HG03060 (cell line): Measurements from ENCODE around the gene SRC.

Experiments used
- ATAC-seq: cut with Tn5 transposase; IDR thresholded peaks from one replicate; pipeline ENCODE4 v1.9.1; 2021; ENCODE audit warnings: low read depth, moderate number of reproducible peaks; ENCODE audit not compliant: unreplicated experiment

The SRC gene

DNA sequence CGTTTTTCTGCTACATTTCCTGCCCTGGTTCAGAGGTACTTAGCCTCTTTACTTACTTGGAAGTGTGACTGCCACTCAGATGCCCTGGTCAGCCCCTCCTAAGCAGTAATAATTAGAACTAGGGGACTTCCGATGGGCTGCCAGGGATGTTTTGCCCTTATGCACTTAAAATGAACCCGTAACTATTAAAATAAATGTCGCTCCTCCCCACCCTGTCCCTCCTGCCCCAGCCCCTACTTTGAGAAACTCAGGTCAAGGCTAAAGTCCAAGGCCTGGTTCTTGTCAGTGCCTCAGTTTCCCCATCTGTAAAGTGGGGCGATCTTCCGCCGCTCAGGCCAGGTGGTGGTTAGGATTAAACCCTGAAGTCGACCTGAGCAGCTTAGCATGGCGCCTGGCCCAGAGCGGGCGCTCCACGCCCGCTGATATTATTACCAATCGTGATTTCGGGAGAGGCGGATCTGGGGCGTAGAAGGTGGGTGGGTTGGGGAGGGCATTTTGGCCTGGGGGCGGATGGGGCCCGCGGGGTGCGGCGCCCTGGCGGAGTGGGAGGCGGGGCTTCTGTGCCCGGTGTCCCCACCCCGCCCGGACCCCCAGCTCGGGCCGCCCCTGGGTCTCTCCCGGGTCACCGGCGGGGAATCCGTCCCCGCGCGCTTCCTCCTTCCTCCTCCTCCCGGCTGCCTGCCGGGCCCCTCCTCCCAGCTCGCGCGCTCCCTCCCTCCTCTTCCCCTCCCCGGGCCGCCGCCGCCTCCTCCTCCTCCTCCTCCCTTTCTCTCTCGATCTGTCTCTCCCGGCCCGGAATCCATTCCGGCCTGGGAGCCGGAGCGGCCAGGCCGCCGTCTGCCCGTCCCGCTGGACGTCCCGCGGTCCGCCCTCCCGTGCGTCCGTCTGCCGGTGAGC is at the start of gene SRC:
TSS of gene SRC (plus strand) at position 802 of the 897 bp plus-strand sequence. CDS start 38,014 bp downstream, outside the sequence.
- no peak for ATAC-seq

DNA sequence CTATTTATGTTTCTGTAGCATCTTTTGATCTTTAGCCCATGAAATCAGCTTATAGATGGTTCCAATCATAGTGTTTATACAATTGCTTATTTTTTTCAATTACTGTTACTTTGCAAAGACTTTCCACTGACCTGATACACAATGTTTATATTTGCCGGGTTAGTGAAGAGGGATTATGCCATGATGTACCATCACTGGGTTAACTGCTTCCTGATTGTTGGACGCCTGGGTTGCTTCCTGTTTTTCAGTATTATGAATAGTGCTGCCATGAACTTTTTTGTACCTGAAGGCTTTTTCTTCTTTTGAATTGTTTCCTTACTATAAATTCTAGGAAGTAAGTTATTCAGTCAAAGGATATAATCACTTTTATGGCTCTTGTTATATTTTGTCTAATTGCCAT is 49.6 kb upstream of the SRC start:
- no peak for ATAC-seq

DNA sequence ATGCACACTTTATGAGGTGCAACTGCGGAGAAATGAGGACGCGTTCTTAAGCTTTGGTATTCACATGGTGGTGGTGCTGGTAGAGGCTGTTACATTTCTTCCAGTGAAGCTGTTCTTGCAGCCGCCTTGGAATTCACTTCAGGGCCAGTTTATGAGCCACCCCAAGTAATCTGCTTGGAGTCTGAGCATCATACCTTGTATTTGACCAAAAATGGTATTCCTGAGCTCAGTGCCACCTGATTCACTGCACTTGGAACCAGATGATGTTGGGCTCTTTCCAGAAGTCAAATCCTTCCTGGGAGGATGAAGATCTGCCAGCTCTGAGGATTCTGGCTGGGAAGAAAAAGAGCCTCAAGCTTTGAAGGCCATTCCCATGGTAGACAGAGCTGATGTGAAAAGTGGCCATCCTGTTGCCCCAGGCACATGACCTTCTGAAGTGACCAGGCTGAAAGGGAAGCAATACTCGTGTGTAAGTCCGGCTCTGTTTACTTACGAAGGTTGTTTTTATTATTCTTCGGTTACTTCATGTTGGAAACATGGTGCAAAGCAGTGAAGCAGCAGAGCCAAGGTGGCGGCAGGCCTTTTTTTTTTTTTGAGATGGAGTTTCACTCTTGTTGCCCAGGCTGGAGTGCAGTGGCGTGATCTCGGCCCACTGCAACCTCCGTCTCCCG is 48.7 kb upstream of the SRC start:
- no peak for ATAC-seq

DNA sequence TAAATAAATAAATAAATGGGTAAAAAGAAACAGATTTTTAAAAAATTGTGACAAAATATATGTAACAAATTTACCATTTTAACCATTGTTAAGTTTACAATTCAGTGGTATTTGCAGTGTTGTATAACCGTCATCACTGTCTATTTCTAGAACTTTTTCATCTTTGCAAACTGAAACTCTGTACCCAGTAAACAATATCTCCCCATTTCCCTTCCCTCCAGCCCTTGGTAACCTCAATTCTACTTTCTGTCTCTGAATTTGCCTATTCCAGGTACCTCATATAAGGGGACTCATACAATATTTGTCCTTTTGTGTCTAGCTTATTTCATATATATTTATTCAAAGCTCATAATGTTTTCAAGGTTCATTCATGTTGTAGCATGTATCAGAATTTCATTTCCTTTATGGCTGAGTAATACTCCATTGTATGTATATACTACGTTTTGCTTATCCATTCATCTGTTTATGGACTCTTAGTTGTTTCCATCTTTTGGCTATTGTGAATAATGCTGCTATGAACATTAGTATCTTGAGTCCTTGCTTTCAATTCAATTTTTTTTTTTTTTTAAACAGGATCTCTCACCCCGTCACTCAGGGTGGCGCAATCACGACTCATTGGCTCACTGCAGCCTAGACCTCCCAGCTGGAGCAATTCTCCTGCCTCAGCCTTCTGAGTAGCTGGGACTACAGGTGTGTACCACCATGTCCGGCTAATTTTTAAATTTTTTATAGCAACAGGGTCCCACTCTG is 47.6 kb upstream of the SRC start:
- no peak for ATAC-seq

DNA sequence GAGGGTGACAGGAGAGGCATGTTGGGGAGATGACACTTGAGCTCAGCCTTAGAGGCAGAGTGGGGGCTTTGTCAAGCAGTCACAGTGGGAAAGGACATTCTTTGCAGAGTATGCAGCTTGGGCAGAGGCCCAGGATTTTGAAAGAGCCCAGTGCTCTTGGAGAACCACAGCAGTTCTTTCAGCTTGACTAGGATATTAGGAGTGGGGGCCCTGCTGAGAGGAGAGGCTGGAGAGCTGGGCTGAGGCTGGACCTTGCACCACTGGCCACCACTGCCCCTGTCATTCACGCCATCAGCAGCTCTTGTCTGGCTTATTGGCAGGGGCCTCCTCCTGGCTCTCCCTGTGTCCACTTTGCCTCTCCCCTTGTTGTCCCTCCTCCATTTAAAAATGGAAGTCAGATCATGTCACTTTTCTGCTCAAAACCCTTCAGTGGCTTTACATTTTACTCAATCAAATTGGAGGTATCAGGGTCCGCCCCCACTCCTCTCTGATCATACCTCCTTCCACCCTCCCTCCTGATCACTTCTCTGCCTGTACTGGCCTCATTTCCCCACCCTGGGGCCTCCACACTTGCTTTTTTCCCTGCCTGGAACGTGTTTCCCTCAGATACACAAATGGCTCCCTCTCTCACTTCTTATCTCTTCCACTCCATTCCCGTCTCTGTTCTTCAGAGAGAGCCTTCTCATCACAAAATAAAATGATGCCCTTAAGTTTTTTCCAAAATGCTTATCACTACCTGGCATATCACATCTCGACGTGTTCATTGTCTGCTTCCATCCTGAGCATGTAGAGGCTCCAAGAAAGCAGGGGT is 46.0 kb upstream of the SRC start:
- ATAC-seq: no peak

DNA sequence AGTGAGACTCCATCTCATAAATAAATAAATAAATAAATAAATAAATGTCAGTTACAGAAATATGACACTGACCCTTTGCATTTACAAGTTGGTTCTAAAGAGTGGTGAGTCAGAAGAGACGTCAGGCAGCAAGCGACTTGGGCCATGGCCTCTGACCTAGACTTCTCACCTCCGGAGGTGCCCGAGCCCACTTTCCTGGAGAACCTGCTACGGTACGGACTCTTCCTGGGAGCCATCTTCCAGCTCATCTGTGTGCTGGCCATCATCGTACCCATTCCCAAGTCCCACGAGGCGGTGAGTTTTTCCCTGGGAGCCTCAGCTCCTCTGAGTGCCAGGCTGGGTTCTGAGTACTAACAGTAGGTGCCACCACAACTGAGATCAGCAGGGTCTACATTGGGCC is 44.8 kb upstream of the SRC start:
- ATAC-seq: no peak

DNA sequence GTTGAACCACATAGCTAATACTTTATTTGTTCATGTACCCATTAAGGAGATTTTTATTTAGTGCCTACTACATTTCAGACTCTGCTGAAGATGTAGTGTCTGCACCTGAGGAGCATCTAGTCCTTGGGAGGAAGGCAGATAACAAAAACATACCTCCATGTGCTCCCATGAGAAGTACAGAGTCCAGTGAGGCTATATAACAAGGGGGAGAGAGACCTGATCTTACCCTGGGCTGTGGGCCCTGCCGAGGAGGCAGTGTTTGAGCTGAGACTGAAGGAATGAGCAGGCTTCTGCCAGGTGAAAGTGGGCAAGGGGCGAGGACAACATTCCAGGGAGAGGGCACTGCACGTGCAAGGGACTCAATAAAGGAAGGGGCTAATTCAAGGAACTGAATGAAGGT is 44.4 kb upstream of the SRC start:
- no peak for ATAC-seq

DNA sequence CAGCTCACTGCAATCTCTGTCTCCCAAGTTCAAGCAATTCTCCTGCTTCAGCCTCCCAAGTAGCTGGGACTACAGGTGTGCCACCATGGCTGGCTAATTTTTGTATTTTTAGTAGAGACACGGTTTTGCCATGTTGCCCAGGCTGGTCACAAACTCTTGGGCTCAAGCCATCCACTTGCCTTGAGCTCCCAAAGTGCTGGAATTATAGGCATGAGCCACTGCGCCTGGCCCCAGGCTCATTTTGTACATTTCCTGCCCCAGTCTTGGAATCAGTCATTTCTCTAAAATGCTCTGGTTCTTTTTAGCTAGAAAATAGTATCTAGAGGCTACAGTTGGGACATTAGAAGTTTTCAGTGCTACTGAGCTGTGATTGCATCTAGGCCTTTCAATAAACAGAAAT is 43.0 kb upstream of the SRC start:
- no peak for ATAC-seq

DNA sequence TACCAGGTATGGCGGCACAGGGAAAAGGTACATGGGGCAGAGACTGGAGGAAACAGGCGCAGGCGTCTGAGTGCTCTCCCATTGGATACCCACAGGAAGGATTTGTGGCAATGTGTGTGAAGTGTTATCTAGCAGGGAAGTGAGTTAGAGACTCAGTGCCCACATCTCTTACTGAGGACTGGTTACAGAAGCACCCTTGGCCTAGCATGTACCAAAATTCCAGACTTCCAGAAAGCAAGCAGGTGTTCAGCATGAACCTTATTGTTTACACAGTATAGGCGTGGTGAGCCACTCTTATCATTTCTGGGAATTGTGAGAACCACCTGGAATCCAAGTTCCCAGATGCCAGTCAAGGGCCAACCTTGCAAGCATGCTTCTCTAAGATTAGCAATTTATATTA is 42.3 kb upstream of the SRC start:
- no peak for ATAC-seq

DNA sequence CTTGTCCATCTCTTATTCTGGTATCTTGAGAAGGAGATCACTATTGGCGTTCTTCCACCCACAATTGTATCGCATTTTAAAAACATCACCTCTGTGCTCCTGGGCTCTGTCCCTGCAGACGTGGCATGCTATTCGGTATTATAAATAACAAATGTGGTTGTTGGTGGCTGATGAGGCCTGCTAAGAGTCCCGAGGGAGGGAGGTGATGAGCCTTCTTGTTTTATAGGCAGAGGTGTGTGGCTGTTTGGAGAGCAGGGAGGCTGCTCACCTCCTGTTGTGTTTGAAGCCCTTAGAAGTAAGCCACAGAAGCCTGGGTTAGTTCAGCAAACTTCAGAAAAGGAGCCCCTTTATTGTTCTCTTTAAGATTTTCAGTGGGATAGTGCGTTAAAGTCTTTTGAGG is 40.9 kb upstream of the SRC start:
- ATAC-seq: no peak

DNA sequence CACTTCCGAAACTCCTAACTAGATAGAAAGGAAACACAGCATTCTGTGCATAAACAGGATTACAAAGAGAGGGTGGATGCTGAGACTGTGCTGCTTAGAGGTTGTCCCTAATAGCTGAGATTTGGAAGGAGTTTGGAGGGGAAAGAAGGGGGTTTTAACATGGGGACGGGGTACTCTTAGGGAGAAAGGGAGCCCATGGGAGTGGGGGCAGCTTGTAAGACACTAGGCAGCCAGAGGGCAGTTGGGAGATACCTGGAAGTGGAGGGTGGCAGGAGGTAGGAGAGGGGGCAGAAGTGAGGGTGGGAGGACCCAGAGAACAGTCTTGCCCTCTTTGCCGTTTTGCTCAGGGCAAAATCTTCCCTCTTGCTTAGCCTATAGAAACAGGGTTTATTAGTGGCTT is 40.1 kb upstream of the SRC start:
- ATAC-seq: no peak

DNA sequence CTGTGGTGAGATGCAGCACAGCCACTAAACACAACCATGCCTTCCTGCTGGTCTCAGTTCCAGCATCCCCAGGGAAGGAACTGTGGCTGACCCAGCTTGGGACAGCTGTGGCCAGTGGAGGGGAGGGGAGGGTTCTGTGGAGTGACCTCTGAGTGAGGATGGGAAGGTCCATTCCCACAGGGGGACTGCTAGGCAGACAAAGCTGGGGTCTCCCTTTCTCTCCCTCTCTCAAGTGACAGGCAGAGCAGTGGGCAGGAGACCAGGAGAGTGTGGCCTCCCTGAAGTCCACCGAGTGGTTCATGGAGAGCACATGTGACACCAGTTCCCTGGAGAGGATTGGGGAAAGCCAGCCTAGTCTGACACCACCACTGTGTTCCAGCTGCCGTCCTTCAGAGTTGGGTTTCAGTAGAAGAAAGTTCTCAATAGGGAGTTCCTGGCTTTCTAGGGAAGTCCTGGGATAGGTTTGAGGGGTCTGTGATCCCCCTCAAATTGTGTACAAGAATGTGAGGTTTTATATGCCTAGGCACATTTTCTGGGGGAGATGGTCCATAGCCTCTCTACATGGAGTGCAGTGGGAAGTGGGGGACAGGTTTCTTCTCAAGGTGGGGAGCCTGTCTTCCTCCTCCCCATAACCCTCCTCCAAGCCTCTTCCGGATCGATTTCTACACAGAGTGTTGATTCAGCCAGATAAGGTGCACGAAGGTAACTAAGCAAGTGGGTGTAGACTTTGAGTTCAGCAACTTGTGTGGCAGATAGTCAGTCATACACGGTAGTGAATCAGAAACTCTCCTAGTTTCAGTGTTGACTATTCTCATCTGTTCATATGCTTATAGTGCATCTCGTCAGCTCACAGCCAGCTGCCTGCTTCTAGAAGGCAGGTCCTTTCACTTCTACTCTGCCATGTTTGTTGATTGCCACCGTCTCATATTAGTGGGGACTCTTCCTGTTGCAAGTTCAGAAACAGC is 37.6 kb upstream of the SRC start:
- peak; percentile 73 for ATAC-seq

DNA sequence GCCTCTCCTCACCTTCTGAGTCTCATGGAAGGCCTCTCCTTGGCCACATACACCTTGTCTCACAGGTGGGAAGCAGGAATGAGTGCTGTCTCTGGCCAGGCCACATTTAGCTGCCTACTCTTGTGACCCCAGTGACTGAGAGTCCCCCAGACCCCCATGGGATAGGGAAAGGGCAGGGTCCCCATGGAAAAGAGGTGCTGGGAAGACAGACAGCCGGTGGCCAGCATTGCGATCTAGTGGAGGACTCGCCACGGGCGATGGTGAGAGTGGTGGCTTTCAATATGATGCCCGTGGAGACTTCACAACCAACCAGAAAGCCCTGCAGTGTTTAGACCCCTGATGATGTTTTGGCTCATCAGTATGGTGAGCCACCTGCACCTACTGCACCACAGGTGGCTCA is 36.6 kb upstream of the SRC start:
- no peak for ATAC-seq

DNA sequence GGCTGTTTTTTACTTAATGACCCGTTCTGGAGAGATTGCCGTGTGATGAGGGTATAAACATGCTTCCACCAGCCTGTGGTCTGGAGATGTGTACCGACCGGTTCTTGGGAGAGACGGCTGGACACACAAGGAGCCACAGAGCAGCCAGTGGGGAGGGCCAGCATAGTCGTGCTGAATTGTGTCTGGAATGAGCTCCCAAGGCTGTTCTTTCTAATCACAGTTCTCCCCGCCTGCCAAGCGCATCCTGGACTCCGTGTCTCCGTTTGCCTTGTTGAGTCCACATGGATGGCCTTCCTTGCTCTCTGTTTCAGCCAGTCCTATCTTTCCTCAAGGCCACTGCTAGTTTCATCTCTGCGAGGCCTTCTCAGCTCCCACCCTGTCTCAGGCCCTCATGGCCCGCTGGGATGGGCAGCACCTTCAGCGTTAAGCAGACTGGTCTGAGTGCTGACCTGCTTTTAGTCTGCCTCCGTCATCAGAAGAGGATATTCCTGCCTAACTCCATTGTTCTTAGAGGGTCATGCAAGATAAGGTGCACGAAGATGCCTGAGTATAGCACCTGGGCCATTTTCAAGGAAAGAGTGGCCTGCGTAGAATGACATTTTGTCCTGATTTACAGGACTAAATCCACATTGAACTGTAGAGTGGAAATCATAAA is 35.9 kb upstream of the SRC start:
- no peak for ATAC-seq

DNA sequence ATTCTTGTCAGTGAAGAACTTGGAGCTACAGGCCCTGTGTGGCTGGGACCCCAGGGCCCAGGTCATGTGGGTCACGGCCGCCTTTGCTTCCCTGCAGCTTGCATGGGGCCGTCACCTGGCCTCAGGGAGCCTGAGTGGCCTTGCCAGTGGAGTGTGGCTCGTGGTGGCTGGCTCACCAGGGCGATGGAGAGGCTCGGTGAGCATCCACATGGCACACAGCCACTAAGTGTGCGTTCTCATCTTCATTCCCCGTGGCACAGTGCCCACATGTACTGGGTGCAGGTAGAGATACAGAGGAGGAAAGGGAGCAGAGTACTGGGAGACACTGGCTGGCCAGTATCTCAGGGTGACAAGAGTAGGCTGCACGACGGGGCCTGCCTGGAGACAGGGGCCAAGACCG is 35.0 kb upstream of the SRC start:
- ATAC-seq: no peak

DNA sequence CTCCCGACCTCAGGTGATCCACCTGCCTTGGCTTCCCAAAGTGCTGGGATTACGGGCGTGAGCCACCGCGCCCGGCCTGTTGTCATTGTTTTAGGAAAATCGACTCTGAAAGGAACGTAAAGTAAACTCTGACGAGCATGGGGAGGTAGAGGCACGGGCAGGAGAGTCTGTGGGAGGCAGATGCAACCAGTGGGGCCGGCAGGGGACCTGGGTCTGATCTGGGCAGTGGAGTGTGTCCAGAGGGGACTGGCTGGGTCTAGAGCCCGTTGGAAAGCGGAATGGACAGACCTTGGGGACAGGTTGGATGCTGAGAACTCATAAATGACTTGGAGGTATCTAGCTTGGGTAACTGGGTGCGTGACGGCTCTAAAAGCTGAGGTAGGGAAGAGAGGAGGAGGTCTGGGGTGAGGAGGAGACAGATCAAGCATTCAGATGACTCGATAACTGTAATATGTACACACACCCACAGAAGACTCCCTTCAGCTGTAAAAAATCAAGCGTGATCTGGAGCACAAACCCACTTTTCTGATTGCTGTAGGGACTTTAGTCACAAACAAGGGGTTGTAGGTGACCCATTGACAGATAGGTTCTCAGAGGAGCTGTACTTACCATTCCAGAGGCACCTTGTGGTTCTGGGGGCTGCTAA is 34.1 kb upstream of the SRC start:
- ATAC-seq: no peak

DNA sequence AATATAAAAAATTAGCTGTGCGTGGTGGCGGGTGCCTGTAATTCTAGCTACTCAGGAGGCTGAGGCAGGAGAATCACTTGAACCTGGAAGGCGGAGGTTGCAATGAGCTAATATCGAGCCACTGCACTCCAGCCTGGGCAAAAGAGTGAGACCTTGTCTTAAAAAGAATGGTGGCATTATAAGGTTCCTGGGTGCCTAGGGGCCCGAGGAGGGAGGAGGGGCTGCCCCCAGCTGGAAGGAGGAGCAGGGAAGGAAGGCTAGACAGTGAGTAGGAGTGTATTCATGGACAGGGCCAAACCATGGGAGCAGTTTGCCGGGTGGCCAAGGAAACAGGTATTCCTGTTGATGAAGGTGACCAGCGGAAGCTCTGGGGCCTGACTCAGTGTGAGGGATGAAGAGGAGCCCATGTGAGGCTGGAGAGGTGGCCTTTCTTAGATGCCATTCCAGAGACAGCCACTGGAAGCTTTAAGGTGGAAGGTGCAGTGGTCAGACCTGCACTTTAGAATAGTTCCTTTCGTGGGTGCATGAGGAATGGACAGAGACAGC is 32.3 kb upstream of the SRC start:
- no peak for ATAC-seq

DNA sequence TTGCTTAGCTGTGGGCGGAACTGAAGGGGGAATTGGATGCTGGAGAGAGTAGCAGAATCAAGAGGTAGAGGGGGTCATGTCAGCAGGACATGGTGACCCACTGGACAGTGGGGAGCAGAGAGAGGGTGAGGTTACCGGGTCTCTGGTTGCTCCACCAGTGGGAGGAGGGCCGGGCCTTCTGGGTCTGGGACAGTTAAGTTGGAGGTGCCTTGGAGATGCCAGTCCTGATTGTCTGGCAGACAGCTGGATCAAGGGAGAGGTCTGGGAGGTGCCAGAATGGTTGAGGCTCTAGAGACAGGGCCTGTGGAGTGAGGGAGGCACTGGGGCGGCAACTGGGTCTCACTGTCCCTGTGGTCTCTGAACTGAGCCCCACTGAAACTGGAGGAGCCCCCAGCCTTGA is 31.8 kb upstream of the SRC start:
- ATAC-seq: no peak
